Erythroblast (primary cell): ENCODE measurements around the gene CCSER1.

ENCODE experiments used
- GATA1 ChIP-seq: IDR thresholded peaks from 2 replicates; pipeline ENCODE4 v1.6.1; 2011; ENCODE audit warnings: low read depth, mild to moderate bottlenecking, control low read depth, low read length, moderate library complexity
- POLR2A ChIP-seq: IDR thresholded peaks from 2 replicates; pipeline ENCODE4 v1.6.1; 2011; ENCODE audit warnings: mild to moderate bottlenecking, low read length

GRCh38 chr4:91525621-91526020 is 1398.4 kb downstream of the CCSER1 start:
- TF ChIP-seq POLR2A: no peak
- no peak for TF ChIP-seq GATA1
